DND-41 (cell line): ENCODE measurements around the gene NMNAT2.

ENCODE experiments used
- ATAC-seq: fragments of 200-7000 bp; cut with Tn5 transposase; 3 replicates; pipeline ENCODE4 v1.9.1; 2021; ENCODE audit warnings: low read depth; ENCODE audit not compliant: insufficient read depth
- DNase-seq: peaks from one replicate; pipeline ENCODE4 v3.0.0-alpha.2; 2020
- H2AFZ ChIP-seq: 2 replicates; pipeline ENCODE4 v1.6.0; 2012; ENCODE audit warnings: low read depth, low read length
- H3K27ac ChIP-seq: 2 replicates; pipeline ENCODE4 v1.5.1; 2012; ENCODE audit warnings: low read length, inconsistent platforms
- H3K27me3 ChIP-seq: fragments of 200-600 bp; sonication (generic); 2 replicates; pipeline ENCODE4 v1.6.0; 2012; ENCODE audit warnings: low read length, mild to moderate bottlenecking, inconsistent platforms; ENCODE audit not compliant: insufficient read depth, poor library complexity
- H3K36me3 ChIP-seq: 2 replicates; pipeline ENCODE4 v1.5.1; 2012; ENCODE audit warnings: low read length, inconsistent platforms; ENCODE audit not compliant: insufficient read depth
- H3K4me1 ChIP-seq: 2 replicates; pipeline ENCODE4 v1.5.1; 2012; ENCODE audit warnings: mild to moderate bottlenecking, low read length; ENCODE audit not compliant: insufficient read depth
- H3K4me2 ChIP-seq: 2 replicates; pipeline ENCODE4 v1.6.0; 2012; ENCODE audit warnings: mild to moderate bottlenecking, moderate library complexity, low read length, inconsistent platforms; ENCODE audit not compliant: insufficient read depth
- H3K4me3 ChIP-seq, 2 experiments: fragments of 200-600 bp in 1 of 2; shearing (Covaris generic) in 1 of 2; 2 replicates each; pipeline ENCODE4 v1.5.1; 2012 to 2016; ENCODE audit warnings: inconsistent platforms in 2 of 2, low read length in 2 of 2, mild to moderate bottlenecking in 2 of 2, low read depth in 1 of 2, moderate library complexity in 1 of 2
- H3K79me2 ChIP-seq: 2 replicates; pipeline ENCODE4 v1.6.0; 2012; ENCODE audit warnings: low read length, inconsistent platforms; ENCODE audit not compliant: insufficient read depth
- H3K9ac ChIP-seq: 2 replicates; pipeline ENCODE4 v1.6.0; 2012; ENCODE audit warnings: low read depth, mild to moderate bottlenecking, inconsistent platforms, low read length, moderate library complexity
- H3K9me3 ChIP-seq: 2 replicates; pipeline ENCODE4 v1.5.1; 2012; ENCODE audit warnings: low read length, moderate library complexity, mild to moderate bottlenecking, inconsistent platforms; ENCODE audit not compliant: insufficient read depth, severe bottlenecking
- H4K20me1 ChIP-seq: 2 replicates; pipeline ENCODE4 v1.6.0; 2012; ENCODE audit warnings: low read length; ENCODE audit not compliant: insufficient read depth
- EZH2 ChIP-seq: IDR thresholded peaks from 3 replicates; pipeline ENCODE4 v1.6.1; 2012; ENCODE audit warnings: borderline replicate concordance, low read depth, mild to moderate bottlenecking, moderate library complexity, low read length, inconsistent platforms; ENCODE audit not compliant: severe bottlenecking
- TF ChIP-seq, protein P1 (sequence below): IDR thresholded peaks from 2 replicates; pipeline ENCODE4 v1.5.1; 2012; ENCODE audit warnings: borderline replicate concordance, low read length, moderate library complexity, mild to moderate bottlenecking; ENCODE audit not compliant: poor library complexity, severe bottlenecking; ENCODE audit errors: extremely low read depth

Gene NMNAT2

DNA sequence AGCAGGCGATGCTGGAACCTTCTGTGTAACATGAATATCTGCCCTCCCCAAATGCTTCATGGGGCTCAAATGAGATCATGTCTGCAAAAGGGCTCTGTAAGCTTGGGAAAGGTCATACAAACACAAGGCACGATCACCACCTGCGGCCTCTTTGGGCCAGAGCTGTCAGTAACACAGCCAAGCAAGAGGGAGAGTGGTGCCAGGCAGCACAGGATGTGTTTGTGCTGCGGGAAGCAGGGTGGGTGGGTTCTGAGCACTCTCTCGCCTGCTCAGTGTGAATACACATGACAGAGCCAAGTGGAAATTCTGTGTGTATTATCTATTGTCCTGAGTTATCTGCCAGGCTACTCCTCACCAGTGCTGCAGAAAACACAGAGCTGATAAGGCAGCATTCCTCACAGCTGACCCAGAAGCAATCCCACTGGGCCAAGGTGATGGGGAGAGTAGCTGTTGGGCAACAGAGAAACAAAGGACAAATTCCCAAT lies 130.9 kb downstream of the NMNAT2 start:
- Histone ChIP-seq H3K4me1 (no peaks in the 10 kb centered on the region), H3K4me2 (no peak overlapping the region), H3K4me3 (no peak overlapping the region), H3K9me3 (no peaks in the 10 kb centered on the region), H3K9ac (no peak overlapping the region), H4K20me1 (peaks cover 4% of the 10 kb centered on the region), H3K27ac (no peak overlapping the region), H2AFZ (no peak overlapping the region), H3K36me3 (no peaks in the 10 kb centered on the region), H3K27me3 (peaks cover 36% of the 10 kb centered on the region), H3K79me2 (no peaks in the 10 kb centered on the region)
- TF ChIP-seq, protein P1, sequence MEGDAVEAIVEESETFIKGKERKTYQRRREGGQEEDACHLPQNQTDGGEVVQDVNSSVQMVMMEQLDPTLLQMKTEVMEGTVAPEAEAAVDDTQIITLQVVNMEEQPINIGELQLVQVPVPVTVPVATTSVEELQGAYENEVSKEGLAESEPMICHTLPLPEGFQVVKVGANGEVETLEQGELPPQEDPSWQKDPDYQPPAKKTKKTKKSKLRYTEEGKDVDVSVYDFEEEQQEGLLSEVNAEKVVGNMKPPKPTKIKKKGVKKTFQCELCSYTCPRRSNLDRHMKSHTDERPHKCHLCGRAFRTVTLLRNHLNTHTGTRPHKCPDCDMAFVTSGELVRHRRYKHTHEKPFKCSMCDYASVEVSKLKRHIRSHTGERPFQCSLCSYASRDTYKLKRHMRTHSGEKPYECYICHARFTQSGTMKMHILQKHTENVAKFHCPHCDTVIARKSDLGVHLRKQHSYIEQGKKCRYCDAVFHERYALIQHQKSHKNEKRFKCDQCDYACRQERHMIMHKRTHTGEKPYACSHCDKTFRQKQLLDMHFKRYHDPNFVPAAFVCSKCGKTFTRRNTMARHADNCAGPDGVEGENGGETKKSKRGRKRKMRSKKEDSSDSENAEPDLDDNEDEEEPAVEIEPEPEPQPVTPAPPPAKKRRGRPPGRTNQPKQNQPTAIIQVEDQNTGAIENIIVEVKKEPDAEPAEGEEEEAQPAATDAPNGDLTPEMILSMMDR: no peak
- DNase-seq (no peak), ATAC-seq (no peak)

DNA sequence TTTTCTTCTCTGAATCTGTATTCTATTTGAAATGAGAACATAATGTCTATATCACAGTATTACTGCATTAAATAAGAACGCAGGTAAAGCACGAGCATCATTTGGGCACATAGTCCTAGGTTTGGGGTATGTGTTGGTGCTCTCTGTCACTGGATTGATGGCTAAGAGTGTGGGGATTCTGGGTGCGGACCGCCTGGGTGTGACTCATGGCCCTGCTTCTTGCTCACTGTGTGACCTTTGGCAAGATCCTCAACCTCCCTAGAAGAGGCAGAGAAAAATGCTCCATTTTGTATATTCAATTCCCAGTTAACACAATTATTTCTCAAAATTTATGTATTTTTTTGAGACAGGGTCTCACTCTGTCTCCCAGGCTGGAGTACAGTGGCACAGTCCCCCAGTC lies 132.4 kb downstream of the NMNAT2 start:
- TF ChIP-seq, protein P1: no peak
- no peak for TF ChIP-seq EZH2
- Histone ChIP-seq H3K27ac (no peak overlapping the region), H3K9me3 (no peaks in the 10 kb centered on the region), H3K4me3 (no peak overlapping the region), H3K27me3 (peaks cover 40% of the 10 kb centered on the region), H3K4me2 (no peak overlapping the region), H3K79me2 (no peaks in the 10 kb centered on the region), H3K4me1 (no peaks in the 10 kb centered on the region), H4K20me1 (peaks cover 10% of the 10 kb centered on the region), H3K9ac (no peak overlapping the region), H2AFZ (no peak overlapping the region), H3K36me3 (no peaks in the 10 kb centered on the region)
- DNase-seq: no peak
- ATAC-seq: no peak

DNA sequence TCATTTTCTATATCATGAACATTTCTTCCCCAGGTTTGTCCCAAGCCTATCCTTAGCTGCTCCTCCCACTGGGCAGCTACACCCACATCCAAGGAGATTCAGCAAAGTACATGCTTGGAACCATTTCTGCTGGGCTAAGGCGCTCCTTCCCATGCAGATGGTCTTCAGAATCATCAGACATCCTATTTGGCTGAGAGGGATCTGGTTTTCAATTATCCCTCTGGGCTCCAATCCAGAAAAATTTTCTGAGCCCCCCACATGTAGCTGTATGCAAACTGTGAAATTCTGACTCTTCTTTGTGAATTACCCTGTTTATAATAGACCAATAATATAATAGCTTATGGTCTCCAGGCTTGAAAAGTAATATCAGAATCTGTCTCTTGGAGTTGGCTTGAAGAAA lies 132.9 kb downstream of the NMNAT2 start:
- H2AFZ ChIP-seq: no peak overlapping the region
- no peaks in the 10 kb centered on the region for H3K9me3 ChIP-seq
- H4K20me1 ChIP-seq: peaks cover 10% of the 10 kb centered on the region
- H3K9ac ChIP-seq: no peak overlapping the region
- no peak overlapping the region for H3K4me2 ChIP-seq
- no peak overlapping the region for H3K4me3 ChIP-seq
- H3K27me3 ChIP-seq: peaks cover 37% of the 10 kb centered on the region
- no peaks in the 10 kb centered on the region for H3K36me3 ChIP-seq
- ATAC-seq (no peak), DNase-seq (no peak)
- H3K79me2 ChIP-seq: no peaks in the 10 kb centered on the region
- H3K4me1 ChIP-seq: no peaks in the 10 kb centered on the region
- TF ChIP-seq EZH2: no peak
- TF ChIP-seq, protein P1: no peak
- no peak overlapping the region for H3K27ac ChIP-seq

DNA sequence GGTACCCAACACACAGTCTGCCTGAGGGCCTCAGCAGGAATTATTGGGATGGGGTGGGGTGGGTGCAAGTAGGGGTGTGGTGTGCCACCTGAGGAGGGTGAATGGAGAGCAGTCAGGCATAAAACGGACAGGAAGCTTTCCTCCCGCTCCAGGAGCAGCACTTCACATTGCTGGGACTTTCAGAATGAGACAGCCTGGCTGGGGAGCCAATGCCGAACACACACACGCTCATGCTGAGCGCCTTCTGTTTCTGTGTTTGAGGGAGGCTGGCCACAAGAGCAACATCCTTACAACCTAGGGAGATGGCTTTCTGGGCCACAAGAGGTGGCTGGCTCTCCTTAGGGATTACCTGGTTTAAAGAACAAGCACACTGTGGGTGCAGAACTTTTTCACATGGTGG lies 134.1 kb downstream of the NMNAT2 start:
- Histone ChIP-seq H3K4me1 (0 out of 2 replicates have a peak, but pooled peaks cover under 1% of the 10 kb centered on the region), H3K27me3 (peaks cover 37% of the 10 kb centered on the region), H3K9ac (no peak overlapping the region), H3K4me2 (no peak overlapping the region), H4K20me1 (peaks cover 10% of the 10 kb centered on the region), H3K9me3 (no peaks in the 10 kb centered on the region), H3K4me3 (no peak overlapping the region), H3K79me2 (no peaks in the 10 kb centered on the region), H3K27ac (no peak overlapping the region), H2AFZ (no peak overlapping the region), H3K36me3 (no peaks in the 10 kb centered on the region)
- TF ChIP-seq, protein P1: no peak
- no peak for TF ChIP-seq EZH2
- ATAC-seq: no peak
- no peak for DNase-seq
